Measurements from ENCODE around the gene SRA1. TPM values are rescaled to one million over a fixed set of nuclear protein-coding genes. Genes with fewer than 3 reads are reported as not detected.

Gene SRA1
- total and polyA plus RNA-seq, 2 of the 13 experiments (the other 11 are each of a cell fraction or from before 2014, with no cell fraction given), result 14.2 to 32.8 TPM

GRCh38 chr5:140590861-140591260, 33.6 kb upstream of the SRA1 start:
- H3K4me1 ChIP-seq (ENCODE audit: insufficient read depth, low read length), result peaks cover 12% of the 10 kb centered on the region
- in situ Hi-C loops (cut with HindIII; ENCODE audit: extremely low pct_ligation_motif_present, low pct_unique_long_range_greater_than_20kb), result no loop called here
- BruUV-seq (replicated peaks), result no TSS peak
- no peaks in the 10 kb centered on the region for H4K20me1 ChIP-seq (ENCODE audit: insufficient read depth, low read length)
- no peak overlapping the region for H3K27ac ChIP-seq (ENCODE audit: extremely low read length, insufficient read depth, low read length)
- FAIRE-seq (no peak), ATAC-seq (no peak; the same call in 2 of the 3 replicates), DNase-seq (ENCODE audit: low spot score) (no peak)
- no peaks in the 10 kb centered on the region for H3K9me3 ChIP-seq (ENCODE audit: low read length)
- TF ChIP-seq ZNF691 (CRISPR knock-in tag; IDR thresholded peaks at IDR 0.05; ENCODE audit: borderline replicate concordance, low read depth) (no peak), ZNF576 (CRISPR knock-in tag; IDR thresholded peaks at IDR 0.05) (no peak), CHD4 (IDR thresholded peaks at IDR 0.05; ENCODE audit: borderline replicate concordance, low read length) (no peak), ZNF430 (CRISPR knock-in tag; IDR thresholded peaks at IDR 0.05) (no peak), ZNF160 (CRISPR knock-in tag; IDR thresholded peaks at IDR 0.05) (no peak), HNRNPUL1 (IDR thresholded peaks at IDR 0.05; ENCODE audit: low read depth, low read length) (no peak), TCF12 (IDR thresholded peaks at IDR 0.05) (no peak), TCF12 (CRISPR knock-in tag; IDR thresholded peaks at IDR 0.05) (no peak), CTCF (CRISPR knock-in tag; IDR thresholded peaks at IDR 0.05) (no peak), PITX1 (CRISPR knock-in tag; IDR thresholded peaks at IDR 0.05) (no peak), ETV5 (CRISPR knock-in tag; IDR thresholded peaks at IDR 0.05; ENCODE audit: borderline replicate concordance) (no peak), ZNF20 (CRISPR knock-in tag; IDR thresholded peaks at IDR 0.05) (no peak), ATF4 (CRISPR knock-in tag; IDR thresholded peaks at IDR 0.05) (no peak), ZNF264 (CRISPR knock-in tag; IDR thresholded peaks at IDR 0.05) (no peak), BORCS8-MEF2B (CRISPR knock-in tag; IDR thresholded peaks at IDR 0.05) (no peak), ZNF225 (CRISPR knock-in tag; IDR thresholded peaks at IDR 0.05) (no peak), ZFP62 (CRISPR knock-in tag; IDR thresholded peaks at IDR 0.05) (no peak), TCF7 (IDR thresholded peaks at IDR 0.05; ENCODE audit: low read depth) (no peak)
- ChIA-PET POLR2A (no interaction called here), CTCF (ENCODE audit: low intra/inter-chr PET ratio, low total read pairs) (no interaction called here)
- H3K79me2 ChIP-seq (ENCODE audit: insufficient read depth, low read length), result no peaks in the 10 kb centered on the region
- 29% methylated on average over 4 of the region's 7 CpGs for WGBS (ENCODE audit: low lambda C conversion rate)
- intact Hi-C loops (cut with micrococcal nuclease; ENCODE audit: unreplicated experiment), result no loop called here
- H3K4me2 ChIP-seq (ENCODE audit: low read depth, low read length), result no peak overlapping the region
- H3K36me3 ChIP-seq (replicated peaks in 1 of 2; ENCODE audit: control insufficient read depth in 1 of 2, insufficient read depth in 2 of 2, low read length in 2 of 2), result no peaks in the 10 kb centered on the region
- no peak overlapping the region for H3K9ac ChIP-seq (ENCODE audit: insufficient read depth, low read depth, low read length)
- H3K27me3 ChIP-seq (ENCODE audit: control insufficient read depth in 1 of 2, insufficient read depth in 2 of 2, low read length in 2 of 2), result no peaks in the 10 kb centered on the region; a peak in 1 of 5 replicates
- H3K4me3 ChIP-seq (replicated peaks in 1 of 3; ENCODE audit: insufficient read depth in 1 of 3, low read depth in 2 of 3, low read length in 3 of 3), result no peak overlapping the region
- H2AFZ ChIP-seq (ENCODE audit: low read length), result no peak overlapping the region

All from HepG2 (cell line).